ENCODE data around the gene HOXC13. TPM values are rescaled to one million over a fixed set of nuclear protein-coding genes. Genes with fewer than 3 reads are reported as not detected.

Gene HOXC13
- total and polyA plus RNA-seq, 3 donors from 2014 or later, result 0.25 to 0.87 (median 0.63) TPM

- TF ChIP-seq POLR2A (IDR thresholded peaks at IDR 0.05) (no peak), CTCF (IDR thresholded peaks at IDR 0.05) (no peak)
- peak overlapping the region in 1 of 2 donors; percentile 12 for H3K4me3 ChIP-seq
- intact Hi-C loops (cut with DNase I; ENCODE audit: low total_unique reads), result no loop called here
- no peak for DNase-seq
- H3K36me3 ChIP-seq (ENCODE audit: low read depth, missing control alignments), result no peaks in the 10 kb centered on the region
- peaks cover 11% of the 10 kb centered on the region for H3K4me1 ChIP-seq
- no peak overlapping the region for H3K27ac ChIP-seq
- no peaks in the 10 kb centered on the region for H3K9me3 ChIP-seq
- 4 to 7% methylated on average over 10 to 85 of the region's 86 CpGs for WGBS, 2 donors
- H3K27me3 ChIP-seq, result no peaks in the 10 kb centered on the region
These were observed 16.6 kb downstream of the HOXC13 start for GRCh38 chr12:53955036-53955775.

GRCh38 chr12:53955776-53956250, 17.2 kb downstream of the HOXC13 start:
- 8 to 11% methylated on average over 10 of the region's 10 CpGs for WGBS, 2 donors
- no peak for DNase-seq
- intact Hi-C loops (cut with DNase I; ENCODE audit: low total_unique reads), result no loop called here
- no peak overlapping the region for H3K4me3 ChIP-seq
- H3K27me3 ChIP-seq, result no peaks in the 10 kb centered on the region
- TF ChIP-seq POLR2A (IDR thresholded peaks at IDR 0.05) (no peak), CTCF (IDR thresholded peaks at IDR 0.05) (no peak)
- peaks cover 11% of the 10 kb centered on the region for H3K4me1 ChIP-seq
- no peak overlapping the region for H3K27ac ChIP-seq
- H3K36me3 ChIP-seq (ENCODE audit: low read depth, missing control alignments), result no peaks in the 10 kb centered on the region
- H3K9me3 ChIP-seq, result no peaks in the 10 kb centered on the region

- DNase-seq, result no peak
- H3K27ac ChIP-seq, result no peak overlapping the region
- H3K9me3 ChIP-seq, result no peaks in the 10 kb centered on the region
- H3K36me3 ChIP-seq (ENCODE audit: low read depth, missing control alignments), result no peaks in the 10 kb centered on the region
- H3K27me3 ChIP-seq, result no peaks in the 10 kb centered on the region
- H3K4me1 ChIP-seq, result peaks cover 6% of the 10 kb centered on the region
- WGBS, 2 donors, result 11 to 20% methylated on average over 25 of the region's 25 CpGs
- intact Hi-C loops (cut with DNase I; ENCODE audit: low total_unique reads), result no loop called here
- H3K4me3 ChIP-seq, result no peak overlapping the region
- TF ChIP-seq POLR2A (IDR thresholded peaks at IDR 0.05), result no peak
- no peak for TF ChIP-seq CTCF (IDR thresholded peaks at IDR 0.05)
These were observed 17.7 kb downstream of the HOXC13 start for GRCh38 chr12:53956251-53956887.

GRCh38 chr12:53956914-53957536, 18.4 kb downstream of the HOXC13 start:
- no peak for DNase-seq
- peaks cover 3% of the 10 kb centered on the region for H3K27me3 ChIP-seq
- no peaks in the 10 kb centered on the region for H3K36me3 ChIP-seq (ENCODE audit: low read depth, missing control alignments)

More at GRCh38 chr12:53956914-53957536, 18.4 kb downstream of the HOXC13 start:
- Histone ChIP-seq H3K27ac (no peak overlapping the region), H3K4me1 (no peaks in the 10 kb centered on the region), H3K9me3 (no peaks in the 10 kb centered on the region), H3K4me3 (no peak overlapping the region)
- intact Hi-C loops (cut with DNase I; ENCODE audit: low total_unique reads), result no loop called here
- WGBS, 2 donors, result 48 to 52% methylated on average over 3 to 9 of the region's 11 CpGs
- TF ChIP-seq CTCF (IDR thresholded peaks at IDR 0.05), result no peak
- no peak for TF ChIP-seq POLR2A (IDR thresholded peaks at IDR 0.05)

Data from testis (tissue), 3 donors.